Ureter (tissue), 1 donor: ENCODE measurements around the gene GGCX. TPM values are rescaled to one million over a fixed set of nuclear protein-coding genes. Genes with fewer than 3 reads are reported as not detected.

Source experiments
- DNase-seq: peaks from one replicate; pipeline ENCODE4 v3.0.0-alpha.2; 2020; ENCODE audit warnings: low spot score
- total RNA-seq: library from RNA; stranded (reverse); gene quantifications from one replicate; pipeline ENCODE4 v1.2.4, GENCODE V29; 2023
- donor health status: DM: yes; HTN: yes; CAD: no.

The GGCX gene
- total RNA-seq, 1 donor from 2014 or later: 48.9 TPM

DNA sequence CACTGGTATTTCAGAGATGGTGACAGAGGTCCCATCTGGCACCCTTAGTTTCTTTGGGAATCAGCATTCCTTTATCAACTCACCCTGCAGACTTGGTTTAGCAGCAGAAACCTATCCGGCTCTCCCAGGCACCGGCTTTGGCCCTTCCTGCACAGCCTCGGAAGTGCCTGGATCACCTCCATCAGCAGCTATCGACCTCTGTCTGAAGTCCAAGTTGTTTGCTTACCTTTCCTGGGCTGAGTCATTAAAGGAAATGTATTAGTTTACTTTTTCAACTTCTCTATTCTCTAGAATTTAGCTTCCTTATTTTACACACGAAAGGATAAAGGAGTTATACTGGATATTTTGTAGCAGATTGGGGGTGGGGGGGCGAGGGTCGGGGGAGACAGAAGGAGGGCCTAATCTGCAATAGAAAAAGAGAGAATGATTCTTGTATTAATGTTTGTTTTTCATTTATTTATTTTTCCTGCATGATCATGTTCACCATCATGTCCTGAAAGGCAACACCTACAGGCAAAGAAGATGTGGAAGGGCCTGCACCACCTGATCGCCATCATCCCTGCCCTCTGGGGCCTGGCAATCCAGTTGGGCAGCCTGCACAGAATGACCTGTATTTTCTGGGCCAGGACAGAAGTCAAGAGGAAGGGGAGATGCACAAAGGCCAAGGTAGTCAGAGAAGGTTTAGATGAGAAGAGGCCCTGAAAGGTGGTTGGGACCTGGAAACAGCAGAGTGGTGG lies 44.5 kb downstream of the GGCX start:
- DNase-seq: no peak

GRCh38 chr2:85514323-85514722 lies 47.0 kb downstream of the GGCX start:
- no peak for DNase-seq

DNA sequence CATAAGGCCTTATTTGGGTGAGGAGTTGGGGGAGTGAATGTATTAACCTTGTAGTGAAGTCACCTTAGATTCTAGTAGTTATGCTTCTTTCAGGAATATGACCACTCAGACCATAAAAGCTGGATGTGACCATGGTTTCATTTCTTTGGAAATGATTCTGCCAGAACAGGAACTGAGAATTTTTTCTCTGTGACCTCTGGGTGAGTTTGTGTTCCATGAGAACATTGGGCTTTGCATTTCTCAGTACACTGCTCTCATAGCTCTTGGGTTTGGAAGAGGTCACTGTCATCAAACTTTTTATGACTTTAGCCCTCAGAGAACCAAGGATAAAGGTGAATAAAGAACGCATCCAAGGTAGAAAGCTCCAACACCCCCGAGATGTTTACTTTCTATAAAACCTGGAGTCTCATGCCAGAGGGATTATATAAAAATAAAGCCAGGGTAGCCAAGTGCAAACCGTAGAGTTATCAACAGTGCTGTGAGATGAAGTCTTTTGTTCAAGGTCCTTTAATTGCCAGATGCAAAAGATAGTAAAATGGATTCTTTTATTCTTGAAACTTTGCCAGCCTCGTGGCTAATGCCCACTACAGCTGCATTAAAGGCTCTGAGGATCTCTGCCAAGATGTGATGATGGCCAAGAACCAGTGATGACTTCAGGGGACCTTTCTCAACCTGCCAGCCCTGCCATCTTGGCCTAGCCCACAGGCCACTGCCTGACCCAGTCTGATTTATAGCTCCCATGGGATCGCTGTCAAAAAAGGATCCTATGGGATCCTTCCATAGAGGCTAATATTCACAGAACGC lies 50.1 kb downstream of the GGCX start:
- DNase-seq: no peak

GRCh38 chr2:85506768-85507181 lies 54.5 kb downstream of the GGCX start:
- no peak for DNase-seq

- no peak for DNase-seq
Measured at GRCh38 chr2:85505551-85506238, 55.6 kb downstream of the GGCX start.

- no peak for DNase-seq
Measured at GRCh38 chr2:85504778-85505261, 56.5 kb downstream of the GGCX start.

- no peak for DNase-seq
Measured at GRCh38 chr2:85503851-85504777, 57.2 kb downstream of the GGCX start.

DNA sequence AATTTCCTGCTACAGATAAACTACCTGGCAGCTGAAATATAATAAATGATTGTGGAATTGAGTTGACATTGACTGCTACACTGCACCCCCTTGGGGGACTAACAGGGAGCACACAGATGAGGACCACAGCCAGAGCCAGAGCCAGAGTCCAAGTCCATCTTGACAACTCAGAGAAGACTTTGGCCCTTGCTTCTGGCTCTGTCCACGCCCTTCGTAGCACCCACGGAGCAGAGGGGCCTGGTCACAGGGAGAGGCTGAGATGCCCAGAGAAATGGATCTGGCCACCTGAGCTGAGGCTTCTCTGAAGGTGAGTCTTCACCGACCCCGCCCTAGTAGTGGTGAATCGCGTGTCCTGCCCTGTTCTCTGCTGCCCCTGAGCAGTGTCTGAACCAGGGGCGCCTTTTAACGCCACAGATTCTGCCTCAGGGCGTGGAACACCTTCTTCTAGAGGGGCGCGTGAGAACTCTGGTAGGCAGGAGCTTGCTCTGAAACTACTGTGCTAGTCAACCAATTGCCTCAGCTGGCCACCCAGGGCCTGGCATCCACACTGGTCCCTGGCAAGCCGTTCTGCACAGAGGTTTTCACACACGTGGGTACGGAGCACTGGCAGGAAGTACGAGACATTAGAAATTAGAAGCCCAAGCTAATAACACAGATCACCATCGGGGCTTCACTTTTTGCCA lies 58.0 kb downstream of the GGCX start:
- no peak for DNase-seq

DNA sequence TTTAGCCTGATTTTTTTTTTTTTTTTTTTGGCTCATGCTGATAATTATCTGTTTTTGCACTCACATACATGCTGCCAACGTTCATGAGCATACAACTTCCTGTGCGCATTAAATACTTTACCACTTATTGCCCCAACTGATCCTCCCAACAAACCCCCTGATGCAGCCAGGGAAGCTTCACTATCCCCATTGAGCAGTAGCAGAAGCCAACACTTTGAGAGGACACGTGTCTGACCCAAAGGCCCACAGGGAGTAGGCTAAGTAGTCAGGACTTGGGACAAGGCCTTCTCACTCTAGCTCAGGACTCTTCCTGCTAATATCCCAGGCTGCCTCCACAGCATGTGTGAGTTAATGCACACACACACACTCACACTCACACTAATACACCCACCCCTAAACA lies 58.6 kb downstream of the GGCX start:
- DNase-seq: no peak

DNA sequence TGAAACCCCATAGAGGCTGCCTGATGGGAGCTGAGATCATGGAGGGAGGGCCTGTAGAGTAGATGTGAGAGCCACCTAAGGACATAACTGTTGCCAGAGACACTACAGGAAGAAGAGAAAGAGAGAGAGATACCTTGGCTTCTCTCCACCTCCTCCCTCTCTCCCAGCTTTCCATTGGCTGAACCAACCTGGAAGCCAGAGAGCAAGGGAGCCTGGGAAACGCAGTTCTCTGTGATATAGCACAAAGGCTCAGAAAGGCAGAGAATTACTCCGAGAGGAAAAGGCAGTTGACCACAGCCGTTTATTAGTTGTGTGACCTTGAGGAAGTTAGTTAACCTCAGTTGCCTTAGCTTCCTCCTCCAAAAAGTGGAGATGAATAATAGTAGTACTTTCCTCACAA lies 60.0 kb downstream of the GGCX start:
- DNase-seq: no peak

- DNase-seq: no peak
Measured at GRCh38 chr2:85497944-85498630, 63.2 kb downstream of the GGCX start.

DNA sequence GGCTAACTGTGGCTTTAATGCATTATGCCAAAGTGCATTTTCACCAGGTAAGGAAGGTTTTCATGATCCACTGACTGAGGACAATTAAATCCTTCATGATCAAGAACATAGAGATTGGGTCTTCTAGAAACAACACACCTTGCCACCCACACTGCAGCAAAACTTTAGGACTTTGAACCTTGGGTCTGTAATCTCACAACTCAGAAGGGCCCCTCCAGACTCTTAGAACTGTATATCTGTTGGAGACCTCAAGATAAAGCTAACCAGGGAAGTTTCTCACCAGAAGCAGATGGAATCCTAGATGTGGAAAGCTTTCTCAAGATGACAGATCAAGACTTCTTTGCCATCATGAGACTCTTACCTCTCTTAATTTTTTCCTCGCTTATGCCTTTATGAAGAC lies 64.9 kb downstream of the GGCX start:
- no peak for DNase-seq

Other genes starting within 250 kb of the GGCX start
- 135 TPM for gene TGOLN2, start 233.5 kb downstream of the GGCX start, total RNA-seq
- gene RETSAT, start 207.0 kb downstream of the GGCX start, total RNA-seq: 39.6 TPM
- gene ELMOD3, start 206.7 kb downstream of the GGCX start, total RNA-seq: 23.3 TPM
- 298 TPM for gene CAPG, start 151.1 kb downstream of the GGCX start, total RNA-seq
- gene SH2D6, start 142.8 kb downstream of the GGCX start, total RNA-seq: 0.75 TPM
- gene MAT2A, start 22.3 kb downstream of the GGCX start, total RNA-seq: 450 TPM
- 165 TPM for gene VAMP8, start 16.1 kb upstream of the GGCX start, total RNA-seq
- gene VAMP5, start 22.9 kb upstream of the GGCX start, total RNA-seq: 32.8 TPM
- gene RNF181, start 34.3 kb upstream of the GGCX start, total RNA-seq: 115 TPM
- 19.5 TPM for gene TMEM150A, start 41.2 kb upstream of the GGCX start, total RNA-seq
- 43.1 TPM for gene C2orf68, start 50.6 kb upstream of the GGCX start, total RNA-seq
- 45.1 TPM for gene USP39, start 54.7 kb upstream of the GGCX start, total RNA-seq
- 1.7 TPM for gene SFTPB, start 106.7 kb upstream of the GGCX start, total RNA-seq
- gene GNLY, start 132.9 kb upstream of the GGCX start, total RNA-seq: 1.9 TPM
- 21.8 TPM for gene ATOH8, start 192.5 kb upstream of the GGCX start, total RNA-seq